Ovary (tissue), 3 donors: Measurements from ENCODE around the gene RAB40C.

Source experiments
- EP300 ChIP-seq: sonication (generic); formaldehyde crosslinking; IDR thresholded peaks from one replicate; pipeline ENCODE4 v1.6.1; 2017; ENCODE audit warnings: antibody characterized with exemption
- POLR2A ChIP-seq: fragments of 450-650 bp; IDR thresholded peaks from one replicate; pipeline ENCODE4 v1.6.1; 2017; ENCODE audit warnings: antibody characterized with exemption, mild to moderate bottlenecking, moderate library complexity
- TF ChIP-seq, protein P1 (sequence below), 3 donors: fragments of 450-650 bp in 2 of 3; fragments of 200-600 bp in 1 of 3; IDR thresholded peaks; one replicate each; pipeline versions ENCODE4 v1.5.1 to v1.8.0; 2016 to 2022; ENCODE audit warnings: antibody characterized with exemption in 3 of 3, mild to moderate bottlenecking in 1 of 3
- donor health status: DM: no; HTN: no; CAD: no.

DNA sequence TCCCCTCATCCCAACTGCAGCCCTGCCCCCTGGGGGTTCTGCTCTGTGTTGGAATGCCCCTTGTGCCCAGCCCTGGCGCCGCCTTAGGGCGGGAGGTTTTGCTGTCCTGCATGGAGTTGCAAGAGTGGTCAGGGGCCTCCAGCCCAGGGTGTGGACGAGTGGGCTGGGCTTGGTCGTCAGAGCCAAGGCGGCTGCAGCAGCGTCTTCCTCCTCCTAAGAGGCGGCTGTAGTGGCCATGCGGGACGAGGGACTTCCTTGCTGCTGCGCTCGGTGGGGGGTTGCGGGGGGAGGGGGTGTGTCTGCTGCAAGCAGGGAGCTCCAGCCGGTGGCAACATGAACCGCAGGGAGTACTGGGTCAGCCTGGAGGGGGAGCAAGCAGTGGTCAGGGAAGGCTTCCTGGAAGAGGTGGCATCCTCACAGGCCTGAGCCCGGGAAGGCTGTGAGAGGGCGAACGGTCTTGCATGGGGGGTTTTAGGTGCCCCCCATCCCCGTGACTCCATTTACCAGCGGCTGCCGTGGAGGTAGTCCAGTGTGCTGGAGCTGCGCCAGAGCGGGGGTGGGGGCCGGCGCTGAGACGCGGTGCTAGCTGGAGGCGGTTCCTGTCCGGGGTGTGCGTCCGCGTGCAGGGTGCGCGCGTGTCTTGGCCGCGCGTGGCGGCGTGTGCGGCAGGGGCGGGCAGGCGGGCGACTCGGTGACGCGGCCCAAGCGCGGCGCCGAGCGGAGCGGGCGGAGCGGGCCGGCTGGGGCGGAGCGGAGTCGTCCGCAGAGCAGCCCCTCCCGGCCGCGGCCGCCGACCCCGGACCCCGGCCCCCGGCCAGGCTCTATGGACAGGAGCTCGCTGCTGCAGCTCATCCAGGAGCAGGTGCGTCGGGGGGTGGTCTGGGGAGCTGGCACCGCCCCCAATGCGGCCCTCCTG, 85.4 kb downstream of the RAB40C start, which contains the start of gene RHBDL1:
- TF ChIP-seq, protein P1, sequence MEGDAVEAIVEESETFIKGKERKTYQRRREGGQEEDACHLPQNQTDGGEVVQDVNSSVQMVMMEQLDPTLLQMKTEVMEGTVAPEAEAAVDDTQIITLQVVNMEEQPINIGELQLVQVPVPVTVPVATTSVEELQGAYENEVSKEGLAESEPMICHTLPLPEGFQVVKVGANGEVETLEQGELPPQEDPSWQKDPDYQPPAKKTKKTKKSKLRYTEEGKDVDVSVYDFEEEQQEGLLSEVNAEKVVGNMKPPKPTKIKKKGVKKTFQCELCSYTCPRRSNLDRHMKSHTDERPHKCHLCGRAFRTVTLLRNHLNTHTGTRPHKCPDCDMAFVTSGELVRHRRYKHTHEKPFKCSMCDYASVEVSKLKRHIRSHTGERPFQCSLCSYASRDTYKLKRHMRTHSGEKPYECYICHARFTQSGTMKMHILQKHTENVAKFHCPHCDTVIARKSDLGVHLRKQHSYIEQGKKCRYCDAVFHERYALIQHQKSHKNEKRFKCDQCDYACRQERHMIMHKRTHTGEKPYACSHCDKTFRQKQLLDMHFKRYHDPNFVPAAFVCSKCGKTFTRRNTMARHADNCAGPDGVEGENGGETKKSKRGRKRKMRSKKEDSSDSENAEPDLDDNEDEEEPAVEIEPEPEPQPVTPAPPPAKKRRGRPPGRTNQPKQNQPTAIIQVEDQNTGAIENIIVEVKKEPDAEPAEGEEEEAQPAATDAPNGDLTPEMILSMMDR (IDR thresholded peaks at IDR 0.05) = no peak
- TF ChIP-seq POLR2A = no peak
- TF ChIP-seq EP300 = no peak
